ENCODE measurements around the gene EFNA1.
"Not testable (repeated sequence)": the region's sequence is repeated elsewhere in the genome, so short reads cannot be mapped to it uniquely, and the experiment has no call there.

The EFNA1 gene

GRCh38 chr1:155092641-155093040 lies 35.0 kb upstream of the EFNA1 start:
- no peak for DNase-seq (ENCODE audit: low read depth)

- no peak for DNase-seq (ENCODE audit: low read depth)
Measured at GRCh38 chr1:155093911-155094621, 33.6 kb upstream of the EFNA1 start.

DNA sequence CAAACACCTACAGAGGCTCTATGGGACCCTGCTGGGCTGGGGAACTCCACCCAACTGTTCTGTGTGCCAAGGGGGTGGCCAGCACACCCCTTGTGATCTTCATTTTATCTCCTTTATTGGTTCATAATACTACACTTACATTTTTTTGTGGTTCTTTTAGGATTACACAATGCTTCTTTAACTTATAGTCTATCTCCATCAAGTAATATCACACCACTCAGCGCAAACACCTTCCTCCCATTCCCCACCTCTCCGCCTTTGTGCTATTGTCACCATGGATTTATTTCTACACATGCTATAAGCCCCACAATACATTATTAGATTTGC lies 33.1 kb upstream of the EFNA1 start:
- DNase-seq (ENCODE audit: low read depth) = no peak

GRCh38 chr1:155099331-155099730 lies 28.3 kb upstream of the EFNA1 start:
- DNase-seq (ENCODE audit: low read depth) = no peak

DNA sequence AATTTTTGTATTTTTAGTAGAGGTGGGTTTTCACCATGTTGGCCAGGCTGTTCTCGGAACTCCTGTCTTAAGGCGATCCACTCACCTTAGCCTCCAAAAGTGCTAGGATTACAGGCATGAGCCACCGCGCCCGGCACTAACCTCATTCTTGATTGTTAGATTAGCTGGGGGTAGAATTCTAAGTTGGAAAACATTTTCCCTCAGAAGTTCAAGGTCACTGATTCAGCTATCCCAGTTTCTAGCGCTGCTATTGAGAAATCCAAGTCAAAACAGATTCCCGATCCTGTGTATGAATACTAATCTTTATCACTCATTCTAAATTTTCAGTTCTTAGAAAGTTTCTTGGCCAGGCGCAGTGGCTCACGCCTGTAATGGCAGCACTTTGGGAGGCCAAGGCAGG lies 24.4 kb upstream of the EFNA1 start:
- no peak for DNase-seq (ENCODE audit: low read depth)

- no peak for DNase-seq (ENCODE audit: low read depth)
Measured at GRCh38 chr1:155104605-155105534, 22.8 kb upstream of the EFNA1 start.

DNA sequence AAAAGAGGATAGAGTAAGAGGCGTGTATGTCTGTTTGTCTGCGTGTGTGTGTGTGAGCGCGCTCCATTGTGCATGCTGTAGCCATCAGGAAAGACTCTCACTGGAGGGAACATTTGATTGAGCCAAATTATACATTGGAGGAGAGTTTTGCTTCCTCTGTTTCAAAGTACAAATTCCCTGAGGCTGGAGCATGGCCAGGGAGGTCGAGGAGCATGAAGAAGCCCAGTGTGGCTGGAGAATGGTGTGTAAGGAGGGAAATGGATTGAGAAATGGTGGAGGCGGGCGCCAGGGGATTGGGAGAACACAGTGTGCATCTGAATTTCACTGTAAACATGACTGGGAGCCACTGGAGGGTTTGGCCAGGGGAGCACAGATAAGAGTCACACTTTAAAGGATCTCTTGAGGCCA lies 22.1 kb upstream of the EFNA1 start:
- DNase-seq (ENCODE audit: low read depth) = no peak

DNA sequence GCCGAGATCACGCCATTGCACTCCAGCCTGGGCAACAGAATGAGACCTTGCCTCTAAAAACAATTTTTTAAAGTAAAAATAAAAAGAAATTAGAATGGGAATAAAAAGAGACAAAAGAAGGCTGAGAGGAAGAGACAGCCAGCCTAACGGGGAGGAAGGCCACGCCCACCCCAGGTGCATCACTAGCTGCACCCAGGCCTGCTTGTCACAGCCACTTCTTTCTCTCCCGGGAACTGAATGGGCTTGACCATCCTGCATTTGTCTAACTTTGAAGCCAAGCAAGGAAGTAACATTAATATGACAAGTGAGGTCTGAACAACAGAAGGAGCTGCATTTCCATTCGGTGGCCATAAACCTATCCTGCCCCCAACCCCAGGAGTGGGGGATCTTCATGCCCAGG lies 20.8 kb upstream of the EFNA1 start:
- DNase-seq (ENCODE audit: low read depth) = no peak

DNA sequence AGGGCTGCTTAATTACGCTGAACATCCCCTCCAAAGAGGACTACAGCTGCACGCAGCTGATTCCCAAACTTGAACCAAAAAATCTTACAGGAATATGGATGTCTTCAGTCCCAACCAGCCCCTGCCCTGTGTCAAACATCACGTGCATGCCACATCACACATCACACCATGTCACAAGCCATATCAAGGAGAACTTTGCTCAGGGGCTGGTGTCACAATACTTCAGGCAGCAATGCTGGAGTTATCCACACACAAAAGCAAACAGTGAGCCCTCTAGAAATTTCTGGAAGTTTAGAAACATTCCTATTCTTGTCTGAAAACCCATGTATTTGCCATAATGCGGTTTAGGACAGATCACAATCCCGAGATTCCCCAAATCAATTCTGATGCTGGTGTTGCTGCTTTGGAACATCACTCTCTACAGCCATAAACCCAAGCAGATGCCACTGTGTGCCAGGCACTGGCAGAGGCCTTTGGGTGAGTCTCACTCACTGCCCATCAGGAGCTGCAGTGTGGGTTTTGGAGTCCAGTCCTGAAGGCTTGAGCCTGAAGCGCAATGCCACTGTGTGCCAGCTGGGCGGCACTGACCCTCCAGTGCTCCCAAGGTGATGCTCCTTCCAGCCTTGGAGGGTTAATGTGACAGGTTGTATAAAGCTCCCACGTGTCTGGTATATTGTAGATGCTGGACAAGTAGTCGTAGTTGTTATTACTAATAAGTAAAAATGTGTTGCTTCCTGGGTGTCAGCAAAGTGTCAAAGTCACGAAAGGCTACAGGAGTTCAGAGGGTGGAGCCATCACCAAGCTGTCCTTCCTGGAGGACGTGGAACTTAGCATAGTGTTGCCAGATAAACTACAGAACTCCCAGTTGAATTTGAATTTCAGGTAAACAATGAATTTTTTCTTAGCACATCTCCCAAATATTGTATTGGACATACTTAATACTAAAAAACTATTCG lies 20.1 kb upstream of the EFNA1 start:
- no peak for DNase-seq (ENCODE audit: low read depth)

DNA sequence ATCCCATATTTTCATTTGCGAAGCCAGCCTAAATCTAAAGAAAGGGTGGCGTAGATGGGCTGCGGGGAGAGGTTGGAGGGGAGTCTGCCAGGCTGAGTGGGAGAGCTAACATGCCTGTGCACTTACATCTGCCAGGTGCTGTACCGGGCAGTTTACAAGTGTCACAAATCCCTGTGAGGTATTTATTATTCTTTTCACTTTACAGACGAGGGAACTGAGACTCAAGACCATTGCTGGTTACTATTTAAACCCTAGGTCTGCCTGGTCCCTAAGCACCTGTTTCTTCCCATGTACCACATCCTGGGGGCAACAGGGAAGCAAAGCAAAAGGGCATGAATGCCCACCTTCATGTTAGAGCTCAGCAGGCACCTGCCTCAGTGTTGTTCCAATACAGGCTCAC lies 19.4 kb upstream of the EFNA1 start:
- no peak for DNase-seq (ENCODE audit: low read depth)

- no peak for DNase-seq (ENCODE audit: low read depth)
Measured at GRCh38 chr1:155110381-155110780, 17.3 kb upstream of the EFNA1 start.

GRCh38 chr1:155110826-155111225 lies 16.9 kb upstream of the EFNA1 start:
- DNase-seq (ENCODE audit: low read depth) = no peak

GRCh38 chr1:155113450-155113980 lies 14.2 kb upstream of the EFNA1 start:
- DNase-seq (ENCODE audit: low read depth) = no peak

GRCh38 chr1:155116113-155116764 lies 11.4 kb upstream of the EFNA1 start:
- DNase-seq (ENCODE audit: low read depth) = no peak

DNA sequence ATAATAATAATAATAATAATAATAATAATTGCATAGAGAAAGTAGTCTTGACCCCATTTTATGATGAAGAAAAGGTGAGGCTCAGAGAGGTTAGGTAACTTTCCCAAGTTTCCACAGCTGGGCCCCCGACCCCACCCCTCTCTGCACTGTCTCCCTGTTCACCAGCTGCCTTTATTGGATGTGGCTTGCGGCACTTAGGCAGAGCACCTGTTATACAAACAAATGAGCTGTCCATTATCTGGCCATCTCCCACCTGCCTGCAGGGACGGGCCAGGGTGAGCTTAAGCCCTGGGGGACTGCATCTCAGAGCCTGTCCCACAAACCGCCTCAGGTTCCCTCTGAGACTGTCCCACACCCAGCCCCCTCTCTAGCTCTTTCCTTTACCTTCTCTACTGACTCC lies 10.1 kb upstream of the EFNA1 start:
- DNase-seq (ENCODE audit: low read depth) = no peak

DNA sequence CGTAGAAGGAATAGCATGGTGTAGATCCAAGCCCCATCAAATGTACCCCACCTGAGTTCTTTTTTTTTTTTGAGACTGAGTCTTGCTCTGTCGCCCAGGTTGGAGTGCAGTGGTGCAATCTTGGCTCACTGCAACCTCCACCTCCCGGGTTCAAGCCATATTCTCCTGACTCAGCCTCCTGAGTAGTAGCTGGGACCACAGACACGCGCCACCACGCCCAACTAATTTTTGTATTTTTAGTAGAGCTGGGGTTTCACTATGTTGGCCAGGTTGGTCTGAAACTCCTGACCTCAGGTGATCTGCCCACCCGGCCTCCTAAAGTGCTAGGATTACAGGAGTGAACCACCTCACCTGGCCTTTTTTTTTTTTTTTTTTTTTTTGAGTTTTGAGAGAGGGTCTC lies 9.6 kb upstream of the EFNA1 start:
- DNase-seq (ENCODE audit: low read depth) = not testable (repeated sequence)

GRCh38 chr1:155120253-155120652 lies 7.4 kb upstream of the EFNA1 start:
- no peak for DNase-seq (ENCODE audit: low read depth)

- DNase-seq (ENCODE audit: low read depth) = no peak
Measured at GRCh38 chr1:155121249-155121648, 6.4 kb upstream of the EFNA1 start.

GRCh38 chr1:155122308-155122707 lies 5.4 kb upstream of the EFNA1 start:
- DNase-seq (ENCODE audit: low read depth) = no peak

DNA sequence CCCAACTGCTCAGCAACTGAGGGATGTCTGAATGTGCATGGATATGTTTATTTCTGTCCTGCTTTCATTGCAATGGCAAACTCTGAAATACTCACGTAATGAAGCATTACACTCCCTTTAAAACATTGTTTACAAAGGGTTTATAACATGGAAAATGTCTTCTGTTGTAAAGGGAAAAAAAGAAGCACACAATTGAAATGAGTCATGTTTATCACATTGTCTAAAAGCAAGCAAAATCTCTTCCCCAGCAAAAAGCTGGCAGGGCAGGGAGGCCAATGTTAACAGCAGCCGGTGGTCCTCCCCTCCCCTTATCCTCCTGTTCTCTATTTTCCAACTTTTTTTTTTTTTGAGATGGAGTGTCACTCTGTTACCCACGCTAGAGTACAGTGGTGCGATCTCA lies 3.9 kb upstream of the EFNA1 start:
- no peak for DNase-seq (ENCODE audit: low read depth)
